Occipital lobe (tissue), 2 donors: ENCODE results near the gene SEMA4A. TPM values are rescaled to one million over a fixed set of nuclear protein-coding genes. Genes with fewer than 3 reads are reported as not detected.
"Not testable (repeated sequence)": the region's sequence is repeated elsewhere in the genome, so short reads cannot be mapped to it uniquely, and the experiment has no call there.

Experiments used
- DNase-seq: peaks from one replicate; lab custom pipeline; 2025; lab: John Stamatoyannopoulos, UW
- total RNA-seq: library from RNA; depleted of rRNA; stranded (reverse); fragments of >200 nt; gene quantifications from one replicate; pipeline ENCODE4 v1.2.3, GENCODE V29; 2014

SEMA4A gene
- total RNA-seq, 1 donor from 2014 or later = 13.6 TPM

- no peak for DNase-seq
These were observed 4.1 kb downstream of the SEMA4A start for GRCh38 chr1:156157506-156157905.

GRCh38 chr1:156157966-156158365 lies 4.6 kb downstream of the SEMA4A start:
- no peak for DNase-seq

DNA sequence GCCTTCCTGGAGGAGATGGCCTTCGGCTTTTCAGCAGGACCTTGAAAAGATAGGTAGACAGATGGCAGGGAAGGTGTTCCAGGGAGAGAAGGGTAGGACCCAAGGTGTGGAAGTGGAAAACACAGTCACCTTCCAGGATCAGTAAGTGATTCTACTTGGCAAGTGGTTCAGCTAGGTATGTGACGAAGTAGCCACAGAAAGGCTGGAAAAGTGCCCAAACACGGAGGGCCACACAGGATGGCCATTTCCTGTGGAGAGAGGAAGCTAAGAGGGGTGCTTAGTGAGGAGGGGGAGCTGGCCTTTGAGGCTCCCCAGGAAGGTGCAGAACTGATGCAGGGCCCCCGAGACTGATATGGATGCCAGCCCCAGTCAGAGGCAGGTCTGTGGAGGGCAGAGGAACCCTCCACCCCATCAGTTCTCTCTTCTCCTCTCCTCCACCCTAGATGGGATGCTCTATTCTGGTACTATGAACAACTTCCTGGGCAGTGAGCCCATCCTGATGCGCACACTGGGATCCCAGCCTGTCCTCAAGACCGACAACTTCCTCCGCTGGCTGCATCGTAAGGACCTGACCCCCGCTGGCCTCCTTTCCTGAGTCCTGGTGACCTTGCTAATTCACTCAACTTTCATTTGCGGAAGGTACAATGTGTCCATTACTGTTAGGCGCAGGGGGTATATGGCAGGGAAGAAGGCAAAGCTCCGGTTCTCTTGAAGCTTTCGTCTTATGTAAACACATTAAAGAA lies 6.8 kb downstream of the SEMA4A start:
- no peak for DNase-seq

DNA sequence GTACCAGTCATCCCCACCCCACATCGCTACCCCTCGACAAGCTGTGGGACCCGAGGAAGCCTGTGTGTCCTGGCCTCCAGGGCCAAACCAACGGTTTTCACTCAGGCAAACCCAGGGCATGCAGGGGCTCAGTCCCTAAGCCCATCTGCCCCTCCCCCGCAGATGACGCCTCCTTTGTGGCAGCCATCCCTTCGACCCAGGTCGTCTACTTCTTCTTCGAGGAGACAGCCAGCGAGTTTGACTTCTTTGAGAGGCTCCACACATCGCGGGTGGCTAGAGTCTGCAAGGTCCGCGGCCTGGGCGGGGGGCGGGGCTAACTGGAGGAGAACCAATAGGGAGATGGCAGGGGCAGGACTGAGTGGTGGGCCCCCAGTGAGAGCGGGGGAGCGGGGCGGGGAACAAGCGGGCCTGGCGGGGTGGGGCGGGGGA lies 7.4 kb downstream of the SEMA4A start:
- DNase-seq = peak; percentile 76

DNA sequence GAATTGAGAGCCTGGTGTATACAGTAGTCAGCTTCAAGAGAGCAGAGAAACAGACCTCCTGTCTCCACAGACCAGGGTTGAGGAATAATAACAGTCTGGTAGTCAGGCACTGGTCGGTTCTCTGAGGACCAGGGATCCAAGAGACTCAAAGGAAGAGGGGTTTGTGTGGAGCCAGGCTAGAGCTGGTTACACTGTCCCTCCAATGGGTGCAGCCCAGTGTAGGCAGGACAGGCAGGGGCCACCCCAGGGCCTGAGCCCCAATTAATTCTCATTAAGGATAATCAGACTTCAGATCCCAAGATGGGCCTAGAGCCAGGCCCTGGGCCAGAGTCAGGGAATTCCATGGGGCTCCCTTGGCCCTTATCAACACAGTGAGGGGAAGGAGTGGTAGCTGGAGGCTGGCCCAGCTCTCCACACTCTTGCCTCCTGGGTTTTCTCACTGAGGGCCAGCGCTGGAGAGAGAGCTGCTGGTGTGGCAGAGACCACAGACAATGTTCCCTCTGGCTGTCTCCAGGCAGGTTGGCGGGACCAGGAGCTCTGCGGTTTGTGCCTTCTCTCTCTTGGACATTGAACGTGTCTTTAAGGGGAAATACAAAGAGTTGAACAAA lies 9.1 kb downstream of the SEMA4A start:
- no peak for DNase-seq

DNA sequence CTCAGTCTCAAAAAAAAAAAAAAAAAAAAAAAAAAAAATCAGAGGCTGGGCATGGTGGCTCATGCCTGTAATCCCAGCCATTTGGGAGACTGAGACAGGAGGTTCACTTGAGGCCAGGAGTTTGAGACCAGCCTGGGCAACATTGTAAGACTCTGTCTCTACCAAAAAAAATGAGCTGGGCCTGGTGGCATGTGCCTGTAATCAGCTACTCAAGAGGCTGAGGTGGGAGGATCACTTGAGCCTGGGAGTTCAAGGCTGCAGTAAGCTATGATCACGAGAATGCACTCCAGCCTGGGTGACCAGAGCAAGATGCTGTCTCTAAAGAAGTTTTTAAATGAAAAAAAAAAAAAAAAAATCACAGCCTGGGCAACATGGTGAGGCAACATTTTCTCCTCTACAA lies 10.3 kb downstream of the SEMA4A start:
- DNase-seq = no peak

DNA sequence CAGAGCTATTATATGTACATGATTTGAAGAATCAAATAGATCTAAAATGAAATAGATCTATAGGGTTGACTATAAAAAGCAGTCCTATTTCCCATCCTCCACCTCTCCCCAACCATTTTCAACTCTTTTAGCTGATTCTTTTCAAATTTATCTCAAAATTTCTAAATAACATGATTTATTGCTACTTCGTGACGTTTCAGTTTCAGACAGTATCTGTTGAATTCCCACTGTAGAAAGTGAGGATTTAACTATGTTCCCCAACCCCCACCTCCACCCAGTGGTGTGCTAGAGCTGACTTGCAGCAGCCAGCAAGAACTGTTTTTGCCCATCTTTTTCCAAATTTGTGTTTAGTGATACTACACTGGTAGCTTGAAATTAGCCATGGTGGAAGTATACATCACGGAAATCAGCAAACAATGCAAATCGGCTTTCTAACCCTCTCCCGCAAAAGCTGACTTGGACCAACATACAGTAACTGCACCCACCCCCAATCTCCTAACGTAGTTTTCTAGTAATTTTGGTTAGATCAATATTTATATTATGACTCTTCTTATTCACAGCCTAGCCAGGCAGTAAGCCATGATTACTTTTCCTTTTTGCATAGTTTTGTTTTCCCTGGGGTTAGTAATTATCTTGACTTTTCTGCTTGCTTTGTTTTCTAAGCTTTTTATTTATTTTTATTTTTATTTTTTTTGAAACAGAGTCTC lies 10.9 kb downstream of the SEMA4A start:
- DNase-seq = no peak

GRCh38 chr1:156165083-156165482 lies 11.7 kb downstream of the SEMA4A start:
- no peak for DNase-seq

GRCh38 chr1:156167536-156167935 lies 14.2 kb downstream of the SEMA4A start:
- no peak for DNase-seq

DNA sequence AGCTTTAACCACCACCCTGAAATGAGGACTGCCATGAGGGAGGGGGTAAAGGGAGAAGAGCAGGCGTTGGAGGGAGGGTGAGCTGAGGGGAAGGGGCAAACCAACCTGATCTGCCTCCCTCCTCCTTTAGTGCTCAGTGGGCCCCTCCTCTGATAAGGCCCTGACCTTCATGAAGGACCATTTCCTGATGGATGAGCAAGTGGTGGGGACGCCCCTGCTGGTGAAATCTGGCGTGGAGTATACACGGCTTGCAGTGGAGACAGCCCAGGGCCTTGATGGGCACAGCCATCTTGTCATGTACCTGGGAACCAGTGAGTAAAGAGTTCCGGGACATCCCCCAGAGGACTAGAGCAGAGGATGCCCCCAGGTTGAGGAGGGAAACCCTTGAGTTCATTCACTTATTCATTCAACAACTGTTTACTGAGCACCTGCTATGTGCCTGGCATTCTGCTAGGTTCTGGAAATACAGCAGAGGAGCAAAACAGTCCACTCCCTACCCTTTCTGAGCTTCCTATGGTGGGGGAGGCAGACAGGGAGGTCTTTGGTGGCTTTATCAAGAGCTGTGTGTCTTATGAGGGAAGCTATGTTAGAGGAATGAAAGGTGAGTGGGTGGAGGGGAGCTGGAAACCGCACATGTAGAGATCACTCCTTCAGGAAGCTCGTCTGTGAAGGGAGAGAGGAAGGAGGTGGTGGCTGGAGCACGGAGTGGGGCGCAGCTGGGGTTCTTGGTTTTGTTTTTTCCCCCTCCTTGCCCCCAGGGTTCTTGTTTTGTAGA lies 19.5 kb downstream of the SEMA4A start:
- DNase-seq = no peak

GRCh38 chr1:156176610-156177210 lies 23.3 kb downstream of the SEMA4A start:
- DNase-seq = no peak

DNA sequence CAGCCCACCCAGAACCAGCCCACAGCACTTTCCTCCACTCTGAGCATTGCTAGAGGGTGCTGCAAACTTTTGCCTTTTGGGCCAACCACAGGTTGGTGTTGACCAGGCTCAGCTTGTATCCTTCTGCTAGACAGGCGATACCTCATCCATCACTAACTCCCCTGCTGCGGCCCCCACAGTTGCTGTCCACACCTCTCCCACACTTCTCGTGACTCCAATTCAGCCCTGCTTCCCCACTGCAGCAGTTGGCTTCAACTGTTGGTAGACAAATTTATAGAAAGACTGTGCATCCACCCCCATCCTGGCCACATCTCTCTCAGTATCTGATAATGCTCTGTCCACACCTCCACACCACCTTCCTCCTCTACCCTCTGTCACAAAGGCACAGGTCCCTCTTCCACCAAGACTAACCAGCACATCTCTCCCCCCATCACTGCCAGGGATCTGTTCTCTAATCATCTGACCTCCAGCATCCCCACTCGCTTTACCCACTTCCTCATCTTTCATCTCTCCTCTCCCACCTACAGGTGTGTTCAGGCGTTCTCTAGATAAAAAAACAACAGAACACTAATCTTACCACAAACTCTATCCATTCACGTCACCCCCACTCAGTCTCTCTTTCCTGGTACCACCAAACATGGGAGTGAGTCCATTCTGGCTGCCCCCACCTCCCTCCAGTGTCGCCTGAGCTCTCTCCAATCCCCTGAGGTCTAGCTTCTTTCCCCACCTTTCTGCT lies 24.7 kb downstream of the SEMA4A start:
- DNase-seq = no peak

GRCh38 chr1:156180471-156180870 lies 27.1 kb downstream of the SEMA4A start:
- DNase-seq = no peak

DNA sequence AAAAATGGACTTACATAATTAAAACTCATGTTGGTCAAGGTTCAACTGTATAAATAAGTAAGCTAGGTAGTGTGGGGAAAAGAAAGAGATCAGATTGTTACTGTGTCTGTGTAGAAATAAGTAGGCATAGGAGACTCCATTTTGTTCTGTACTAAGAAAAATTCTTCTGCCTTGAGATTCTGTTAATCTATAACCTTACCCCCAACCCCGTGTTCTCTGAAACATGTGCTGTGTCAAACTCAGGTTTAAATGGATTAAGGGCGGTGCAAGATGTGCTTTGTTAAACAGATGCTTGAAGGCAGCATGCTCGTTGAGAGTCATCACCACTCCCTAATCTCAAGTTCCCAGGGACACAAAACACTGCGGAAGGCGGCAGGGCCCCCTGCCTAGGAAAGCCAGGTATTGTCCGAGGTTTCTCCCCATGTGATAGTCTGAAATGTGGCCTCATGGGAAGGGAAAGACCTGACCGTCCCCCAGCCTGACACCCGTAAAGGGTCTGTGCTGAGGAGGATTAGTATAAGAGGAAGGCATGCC lies 28.1 kb downstream of the SEMA4A start:
- not testable (repeated sequence) for DNase-seq

GRCh38 chr1:156182010-156182779 lies 28.8 kb downstream of the SEMA4A start:
- DNase-seq = not testable (repeated sequence)

GRCh38 chr1:156186347-156187177 lies 33.2 kb downstream of the SEMA4A start:
- DNase-seq = not testable (repeated sequence)

GRCh38 chr1:156190265-156190664 lies 36.9 kb downstream of the SEMA4A start:
- not testable (repeated sequence) for DNase-seq

GRCh38 chr1:156191292-156191964 lies 38.0 kb downstream of the SEMA4A start:
- DNase-seq = no peak
